ENCODE results near the gene COPS2.
A peak's percentile ranks its signal among the peaks of the same experiment; 100 is the strongest.

Gene COPS2

GRCh38 chr15:49154799-49155109 lies 645 bp downstream of the COPS2 start:
- H3K9me3 ChIP-seq, result no peaks in the 10 kb centered on the region
- peak overlapping the region; percentile 93 for H3K27ac ChIP-seq
- H3K36me3 ChIP-seq, result no peaks in the 10 kb centered on the region
- H3K4me1 ChIP-seq, result peaks cover 0 to 46% (median 7%) of the 10 kb centered on the region in 4 donors
- intact Hi-C loops (cut with DNase I; ENCODE audit: low total_unique reads), result no loop called here
- H3K27me3 ChIP-seq, result no peaks in the 10 kb centered on the region
- TF ChIP-seq, protein P1, sequence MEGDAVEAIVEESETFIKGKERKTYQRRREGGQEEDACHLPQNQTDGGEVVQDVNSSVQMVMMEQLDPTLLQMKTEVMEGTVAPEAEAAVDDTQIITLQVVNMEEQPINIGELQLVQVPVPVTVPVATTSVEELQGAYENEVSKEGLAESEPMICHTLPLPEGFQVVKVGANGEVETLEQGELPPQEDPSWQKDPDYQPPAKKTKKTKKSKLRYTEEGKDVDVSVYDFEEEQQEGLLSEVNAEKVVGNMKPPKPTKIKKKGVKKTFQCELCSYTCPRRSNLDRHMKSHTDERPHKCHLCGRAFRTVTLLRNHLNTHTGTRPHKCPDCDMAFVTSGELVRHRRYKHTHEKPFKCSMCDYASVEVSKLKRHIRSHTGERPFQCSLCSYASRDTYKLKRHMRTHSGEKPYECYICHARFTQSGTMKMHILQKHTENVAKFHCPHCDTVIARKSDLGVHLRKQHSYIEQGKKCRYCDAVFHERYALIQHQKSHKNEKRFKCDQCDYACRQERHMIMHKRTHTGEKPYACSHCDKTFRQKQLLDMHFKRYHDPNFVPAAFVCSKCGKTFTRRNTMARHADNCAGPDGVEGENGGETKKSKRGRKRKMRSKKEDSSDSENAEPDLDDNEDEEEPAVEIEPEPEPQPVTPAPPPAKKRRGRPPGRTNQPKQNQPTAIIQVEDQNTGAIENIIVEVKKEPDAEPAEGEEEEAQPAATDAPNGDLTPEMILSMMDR (IDR thresholded peaks at IDR 0.05), result no peak
- H3K4me3 ChIP-seq, result peak overlapping the region; percentile 91 to 95
- no peak for DNase-seq

DNA sequence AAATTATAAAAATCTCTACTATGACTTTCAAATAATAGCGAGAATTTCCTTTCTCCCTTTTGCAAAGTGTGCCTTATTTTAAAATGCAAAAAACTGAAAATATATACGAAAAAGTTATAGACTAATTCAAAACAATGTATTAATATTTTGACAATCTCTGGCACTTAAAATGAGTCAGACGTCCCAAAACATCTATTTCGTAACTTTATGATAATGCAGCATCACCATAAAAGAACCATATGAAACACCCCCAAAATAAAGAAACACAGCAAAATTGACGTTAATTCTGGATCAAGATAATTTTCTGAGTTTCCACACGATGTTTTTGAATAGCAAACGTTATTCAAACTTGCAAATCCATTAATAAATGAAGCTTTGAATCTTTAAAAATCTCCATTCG lies 1.0 kb downstream of the COPS2 start:
- no peak for DNase-seq
- Histone ChIP-seq H3K27ac (peak overlapping the region; percentile 93), H3K36me3 (no peaks in the 10 kb centered on the region), H3K9me3 (no peaks in the 10 kb centered on the region), H3K4me1 (peaks cover 0 to 50% (median 7%) of the 10 kb centered on the region in 4 donors), H3K27me3 (no peaks in the 10 kb centered on the region), H3K4me3 (peak overlapping the region; percentile 91 to 95)
- TF ChIP-seq, protein P1 (IDR thresholded peaks at IDR 0.05), result no peak
- intact Hi-C loops (cut with DNase I; ENCODE audit: low total_unique reads), result no loop called here

DNA sequence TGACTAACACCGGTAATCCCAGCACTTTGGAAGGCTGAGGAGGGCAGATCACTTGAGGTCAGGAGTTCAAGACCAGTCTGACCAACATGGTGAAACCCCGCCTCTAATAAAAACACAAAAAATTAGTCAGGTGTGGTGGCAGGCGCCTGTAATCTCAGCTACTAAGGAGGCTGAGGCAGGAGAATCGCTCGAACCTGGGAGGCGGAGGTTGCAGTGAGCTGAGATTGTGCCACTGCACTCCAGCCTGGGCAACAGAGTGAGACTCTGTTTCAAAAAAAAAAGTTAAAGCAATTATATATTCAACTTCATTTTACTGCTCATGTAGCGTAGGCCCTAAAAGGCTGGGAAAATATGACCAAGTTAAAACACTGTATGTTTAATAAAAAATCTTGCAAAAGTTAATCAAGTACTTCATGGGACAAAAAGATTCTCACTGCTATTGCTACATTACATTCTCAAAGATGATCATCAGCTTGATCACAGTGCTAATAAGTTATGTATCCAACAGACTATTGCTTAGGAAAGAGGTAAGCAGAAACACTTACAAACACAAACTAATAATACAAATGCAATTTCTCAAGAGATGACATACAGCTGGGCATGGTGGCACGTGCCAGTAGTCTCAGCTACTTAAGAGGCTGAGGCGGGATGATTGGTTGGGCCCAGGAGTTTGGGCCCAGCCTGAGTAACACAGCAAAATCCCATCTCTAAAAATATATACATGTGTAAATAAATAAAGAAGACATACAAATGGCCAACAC lies 2.7 kb downstream of the COPS2 start:
- Histone ChIP-seq H3K27me3 (no peaks in the 10 kb centered on the region), H3K4me1 (peaks cover 0 to 64% (median 9%) of the 10 kb centered on the region in 4 donors), H3K36me3 (no peaks in the 10 kb centered on the region), H3K27ac (no peak overlapping the region), H3K9me3 (no peaks in the 10 kb centered on the region), H3K4me3 (no peak overlapping the region)
- DNase-seq, result no peak
- TF ChIP-seq, protein P1 (IDR thresholded peaks at IDR 0.05), result no peak
- intact Hi-C loops (cut with DNase I; ENCODE audit: low total_unique reads), result no loop called here

- H3K36me3 ChIP-seq, result no peaks in the 10 kb centered on the region
- intact Hi-C loops (cut with DNase I; ENCODE audit: low total_unique reads), result no loop called here
- no peaks in the 10 kb centered on the region for H3K9me3 ChIP-seq
- H3K4me3 ChIP-seq, result no peak overlapping the region
- no peak for DNase-seq
- TF ChIP-seq, protein P1 (IDR thresholded peaks at IDR 0.05), result no peak
- H3K27me3 ChIP-seq, result no peaks in the 10 kb centered on the region
- H3K27ac ChIP-seq, result no peak overlapping the region
- peaks cover 0 to 70% (median 11%) of the 10 kb centered on the region in 4 donors for H3K4me1 ChIP-seq
Observed at GRCh38 chr15:49151831-49152230, 3.6 kb downstream of the COPS2 start.

DNA sequence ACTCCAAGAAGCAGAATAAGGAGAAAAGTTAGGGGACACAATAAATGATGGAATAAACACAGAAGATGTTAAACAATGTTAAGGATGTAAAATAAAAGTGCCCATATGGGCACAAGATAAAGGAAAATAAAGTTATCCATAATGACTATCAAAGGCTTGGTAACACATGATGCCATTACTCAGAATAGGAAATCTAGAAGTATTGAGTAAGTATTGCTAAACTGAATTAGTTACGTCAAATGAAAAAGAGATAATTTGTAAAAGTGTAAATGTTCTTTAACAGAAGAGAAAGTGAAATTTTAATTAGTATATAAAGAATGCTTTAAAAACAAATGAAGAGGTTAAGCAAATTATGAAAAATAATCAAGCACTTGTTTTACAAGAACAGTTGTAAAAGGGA lies 6.7 kb downstream of the COPS2 start:
- H3K27ac ChIP-seq, result no peak overlapping the region
- no peaks in the 10 kb centered on the region for H3K9me3 ChIP-seq
- intact Hi-C loops (cut with DNase I; ENCODE audit: low total_unique reads), result loop anchor here (10.0 kb wide), 1 partner anchor 284 kb away; no protein-coding TSS in a partner anchor
- DNase-seq, result no peak
- H3K4me1 ChIP-seq, result peaks cover 0 to 69% (median 12%) of the 10 kb centered on the region in 4 donors
- peaks cover 1 to 4% (median 3%) of the 10 kb centered on the region in 3 donors for H3K36me3 ChIP-seq
- H3K27me3 ChIP-seq, result no peaks in the 10 kb centered on the region
- TF ChIP-seq, protein P1 (IDR thresholded peaks at IDR 0.05), result no peak
- no peak overlapping the region for H3K4me3 ChIP-seq

All from tibial artery (tissue), 4 donors.